NCI-H128 (cell line): Measurements from ENCODE around the gene C4orf51.

ENCODE experiments used
- DNase-seq: peaks from one replicate; lab custom pipeline; 2025; ENCODE audit not compliant: unreplicated experiment; lab: John Stamatoyannopoulos, UW

C4orf51 gene

DNA sequence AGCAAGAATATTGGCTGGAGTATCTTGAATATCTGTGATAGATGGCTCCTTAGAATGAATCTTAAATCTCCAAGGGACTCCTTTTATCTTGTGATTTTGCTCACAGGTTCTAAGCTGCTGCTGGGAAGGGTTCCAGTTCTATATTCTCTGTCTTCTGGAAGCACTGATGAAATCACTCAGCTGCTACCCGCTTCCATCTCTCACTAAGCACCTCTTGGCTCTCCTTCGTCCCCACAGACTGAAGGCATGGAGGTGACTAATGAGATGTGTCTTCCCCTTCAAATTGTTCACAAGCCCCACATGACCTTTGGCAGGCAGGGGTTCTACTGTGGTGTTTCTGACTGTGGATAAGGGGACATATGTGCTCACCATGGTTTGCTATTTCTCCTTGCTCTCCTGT, 75.9 kb downstream of the C4orf51 start:
- no peak for DNase-seq

DNA sequence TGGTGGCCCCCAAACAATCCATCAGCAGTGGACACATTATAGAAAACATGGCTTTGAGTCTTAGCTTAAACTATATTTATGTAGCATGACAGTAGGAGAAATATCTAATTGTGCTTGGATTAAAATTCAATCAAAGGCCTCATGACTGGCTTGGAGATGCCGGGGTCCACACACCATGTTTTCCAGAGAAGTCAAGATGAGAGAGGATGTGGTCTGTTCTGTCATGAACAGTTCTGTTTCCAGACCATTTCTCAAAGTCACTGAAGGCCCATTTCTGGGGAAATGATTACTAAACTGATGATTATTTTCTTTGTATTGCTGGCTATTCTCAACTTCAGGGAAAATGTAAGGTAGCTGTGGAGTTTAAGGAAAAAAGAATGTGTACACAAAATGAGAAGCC, 76.3 kb downstream of the C4orf51 start:
- DNase-seq = no peak

DNA sequence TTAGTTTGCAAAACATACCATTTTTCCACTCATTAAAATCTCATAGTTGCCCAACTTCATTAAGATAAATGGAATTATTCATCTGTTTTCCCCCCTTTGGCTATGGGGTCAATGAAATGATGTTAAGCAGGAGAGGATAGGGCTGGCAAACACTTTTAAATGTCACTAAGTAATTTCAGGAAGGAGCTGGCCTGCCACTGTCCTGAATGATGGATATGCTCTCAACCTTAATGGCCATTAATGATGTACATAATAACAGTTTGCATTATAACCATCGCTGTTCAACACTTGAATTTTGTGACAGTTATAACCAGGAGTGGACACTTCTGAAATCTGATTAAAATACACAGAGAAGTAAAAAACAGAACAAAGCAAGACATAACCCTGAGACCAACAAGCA, 77.2 kb downstream of the C4orf51 start:
- no peak for DNase-seq

DNA sequence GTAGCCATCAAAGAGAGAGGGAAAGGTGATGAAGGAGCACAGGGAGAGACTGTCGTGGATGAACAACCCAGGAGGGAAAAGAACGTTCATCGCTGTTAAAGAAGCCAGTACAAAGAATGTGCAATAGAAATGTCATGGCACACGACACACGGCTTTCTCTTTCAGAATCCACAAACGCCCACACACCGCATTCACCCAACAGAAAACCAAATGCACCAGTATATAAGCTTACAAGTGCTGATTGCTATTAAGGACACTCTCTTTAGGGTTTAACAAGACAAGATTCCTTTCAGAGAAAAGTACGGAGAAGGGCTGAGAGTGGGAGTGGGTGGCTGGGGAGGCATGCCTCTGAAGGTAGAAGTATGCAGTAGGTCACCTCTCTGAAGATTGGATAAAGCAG, 80.2 kb downstream of the C4orf51 start:
- no peak for DNase-seq

DNA sequence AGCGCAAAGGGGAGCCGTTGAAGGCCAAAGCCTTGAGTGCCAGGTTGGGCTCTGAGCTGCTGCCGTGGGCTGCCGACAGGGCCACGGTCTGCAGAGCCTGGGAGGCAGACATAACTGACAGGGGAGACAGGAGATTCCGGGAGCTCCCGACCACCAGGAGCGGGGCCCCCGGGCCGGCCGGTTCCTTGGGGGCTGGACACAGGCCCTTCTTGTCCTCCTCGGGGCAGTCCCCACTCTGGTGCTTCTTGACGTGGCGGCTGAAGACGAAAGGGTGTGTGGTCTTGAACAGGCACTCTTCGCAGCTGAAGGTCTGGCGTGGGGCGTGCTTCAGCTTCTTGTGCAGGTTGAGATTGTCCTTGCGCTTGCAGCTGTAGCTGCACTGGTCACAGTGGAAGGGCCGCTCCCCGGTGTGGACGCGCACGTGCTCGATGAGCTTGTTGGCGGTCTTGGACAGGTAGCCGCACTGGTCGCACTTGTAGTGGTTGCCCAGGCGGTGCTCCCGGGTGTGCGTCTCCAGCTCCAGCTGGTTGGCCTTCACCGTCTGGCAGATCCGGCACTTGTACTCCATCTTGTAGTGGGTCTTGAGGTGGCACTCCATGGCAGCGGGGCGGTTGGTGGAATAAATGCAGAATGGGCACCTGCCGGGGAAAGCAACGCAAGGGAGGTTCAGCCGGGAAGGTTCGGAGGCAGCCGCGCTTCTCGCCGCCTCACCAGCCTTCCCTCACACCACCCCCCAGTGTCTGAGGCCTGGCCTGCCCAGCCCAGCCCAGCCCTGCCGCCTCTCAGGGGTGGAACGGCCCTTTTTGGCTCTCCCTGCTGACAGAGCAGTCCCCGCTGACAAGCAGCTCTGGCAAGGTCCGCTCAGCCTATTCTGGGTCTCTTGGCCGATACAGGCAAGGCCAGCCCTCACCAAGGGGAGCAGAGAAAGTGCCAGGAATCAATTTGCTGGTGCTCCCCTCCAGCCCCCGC, 81.3 kb downstream of the C4orf51 start:
- no peak for DNase-seq

DNA sequence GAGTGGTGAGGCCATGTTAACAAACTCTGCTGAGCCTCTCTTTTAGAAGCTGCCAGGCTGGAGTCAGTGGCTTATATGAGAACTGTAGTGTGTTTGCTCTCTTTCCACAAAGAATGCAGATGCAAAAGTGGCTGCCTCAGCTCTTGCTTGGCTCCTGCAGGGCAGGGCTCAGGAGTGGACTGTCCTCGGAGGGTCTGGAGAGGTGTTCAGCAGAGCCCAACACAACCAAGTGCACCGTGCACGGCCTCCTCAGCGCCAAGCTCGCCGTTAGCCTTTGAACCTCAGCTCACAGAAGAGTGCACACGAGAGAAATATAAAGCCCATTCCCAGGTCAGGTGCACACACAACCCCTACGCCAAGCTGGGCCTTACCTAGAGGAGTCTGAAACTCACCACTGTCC, 82.8 kb downstream of the C4orf51 start:
- DNase-seq = no peak

DNA sequence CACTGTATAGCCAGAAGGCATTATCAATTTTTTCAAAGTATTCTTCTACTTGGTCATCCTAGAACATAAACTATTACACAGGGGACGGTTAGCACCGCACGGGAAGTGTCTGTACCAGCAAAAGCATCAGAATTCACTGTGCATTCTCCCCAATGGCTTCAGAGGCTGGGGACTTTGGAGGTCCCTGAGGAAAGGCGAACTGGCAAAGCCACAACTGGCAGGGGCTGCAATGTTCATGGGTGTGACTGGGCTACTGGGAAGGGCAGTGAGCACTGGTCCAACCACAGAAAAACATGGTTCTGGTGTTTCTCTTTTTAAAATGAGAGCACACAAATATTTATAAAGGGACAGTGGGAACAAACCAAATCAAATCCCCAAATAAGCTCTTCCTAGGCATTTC, 83.5 kb downstream of the C4orf51 start:
- no peak for DNase-seq

DNA sequence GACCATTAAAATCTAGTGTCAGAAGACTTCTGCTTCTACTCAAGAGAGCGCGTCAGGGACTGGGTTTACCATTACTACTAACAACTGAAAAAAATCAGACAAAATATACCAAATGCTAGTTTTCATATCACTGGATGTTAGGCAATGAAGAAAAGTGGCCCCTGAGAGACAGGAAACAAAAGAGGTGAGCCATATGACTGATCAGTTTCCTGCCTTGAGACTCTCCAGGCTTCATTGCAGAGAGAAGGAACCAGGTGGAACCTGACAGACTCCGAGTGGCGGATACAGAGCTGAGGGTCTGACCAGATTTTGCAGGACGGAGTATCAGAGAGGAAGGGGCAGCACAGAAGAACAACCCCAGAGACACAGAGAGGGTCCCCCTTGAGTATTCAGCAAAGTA, 86.3 kb downstream of the C4orf51 start:
- no peak for DNase-seq

DNA sequence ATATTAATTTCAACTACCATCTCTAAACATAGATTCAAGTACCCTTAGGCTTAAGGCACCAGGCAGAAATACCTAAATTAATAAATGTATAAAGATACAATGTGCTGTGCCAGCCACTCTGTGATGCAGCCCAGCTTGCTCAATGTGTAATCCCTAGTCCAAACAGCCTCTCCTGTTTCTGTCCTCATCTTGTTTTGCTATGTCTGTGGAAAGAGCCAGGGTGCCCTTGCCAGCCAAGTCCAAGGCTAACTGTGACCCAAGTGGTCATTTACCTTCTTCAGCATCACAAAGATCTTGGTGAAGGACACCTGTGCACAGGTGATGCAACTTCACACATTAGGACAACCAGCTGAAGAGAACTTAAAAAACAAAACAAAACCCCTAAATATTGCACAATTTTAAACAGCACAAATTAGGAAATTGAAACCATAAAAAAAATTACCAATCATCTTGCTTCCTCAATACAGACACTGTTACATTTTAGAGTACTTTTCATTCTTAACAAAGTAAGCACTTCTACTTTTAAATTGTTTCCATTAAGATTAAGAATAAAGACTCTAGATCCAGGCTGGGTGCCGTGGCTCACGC, 89.6 kb downstream of the C4orf51 start:
- DNase-seq = no peak

DNA sequence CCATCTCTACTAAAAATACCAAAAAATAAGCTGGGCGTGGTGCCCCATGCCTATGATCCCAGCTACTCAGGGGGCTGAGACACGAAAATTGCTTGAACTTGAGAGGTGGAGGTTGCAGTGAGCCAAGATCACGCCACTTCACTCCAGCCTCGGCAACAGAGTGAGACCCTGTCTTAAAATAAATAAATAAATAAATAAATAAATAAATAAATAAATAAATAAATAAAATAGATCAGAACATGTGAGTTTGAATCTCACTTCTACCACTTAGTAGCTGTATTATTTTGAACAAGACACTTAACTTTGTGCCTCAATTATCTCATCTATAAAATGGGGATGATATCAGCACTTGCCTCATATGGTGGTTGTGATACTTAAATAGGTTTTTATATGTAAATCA, 90.2 kb downstream of the C4orf51 start:
- no peak for DNase-seq

DNA sequence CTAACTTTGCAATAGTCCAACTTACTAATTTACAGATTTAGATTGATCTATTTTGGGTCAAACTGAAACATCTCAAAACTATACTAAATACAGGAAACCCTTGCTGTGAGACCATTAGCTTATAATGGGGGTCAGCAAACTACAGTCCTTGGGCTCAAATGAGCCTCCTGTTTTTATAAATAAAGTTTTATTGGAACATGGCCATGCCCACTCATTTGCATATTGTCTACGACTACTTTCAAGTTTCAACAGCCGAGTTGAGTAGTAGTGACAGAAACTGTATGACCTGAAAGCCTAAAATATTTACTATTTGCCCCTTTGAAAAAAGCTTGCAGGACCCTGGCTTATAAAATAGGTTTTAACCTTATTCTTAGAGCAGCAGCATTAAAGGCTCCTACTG, 92.4 kb downstream of the C4orf51 start:
- no peak for DNase-seq

DNA sequence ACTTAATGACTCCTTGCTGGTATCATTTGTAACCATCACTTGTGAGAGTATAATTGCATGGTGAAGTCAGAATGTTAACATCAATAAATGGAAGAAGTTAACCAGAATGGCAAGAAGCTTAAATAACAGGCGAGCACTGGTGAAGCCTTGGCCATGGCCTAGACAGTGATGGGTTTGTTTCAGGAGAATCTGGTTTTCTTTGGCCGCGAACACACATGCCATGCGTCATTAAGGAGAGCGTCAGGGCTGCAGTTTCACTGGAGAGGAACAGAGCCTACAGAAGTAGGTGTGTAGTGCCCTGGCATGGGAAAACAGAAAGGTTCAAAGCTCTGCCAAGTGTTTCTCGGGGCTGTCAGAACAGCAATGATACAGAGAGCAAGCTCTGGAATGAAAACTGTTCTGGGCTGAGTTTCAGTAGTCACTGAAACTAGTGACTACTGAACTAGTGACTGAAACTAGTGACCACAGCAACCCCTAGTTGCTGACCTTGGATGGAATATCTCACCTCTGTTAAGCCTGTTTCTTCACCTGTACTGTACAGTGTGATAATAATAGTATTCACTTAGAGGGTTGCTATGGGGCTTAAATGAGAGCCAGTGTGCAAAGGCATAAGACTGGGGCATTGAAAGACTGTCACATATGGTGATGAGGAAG, 93.8 kb downstream of the C4orf51 start:
- no peak for DNase-seq

DNA sequence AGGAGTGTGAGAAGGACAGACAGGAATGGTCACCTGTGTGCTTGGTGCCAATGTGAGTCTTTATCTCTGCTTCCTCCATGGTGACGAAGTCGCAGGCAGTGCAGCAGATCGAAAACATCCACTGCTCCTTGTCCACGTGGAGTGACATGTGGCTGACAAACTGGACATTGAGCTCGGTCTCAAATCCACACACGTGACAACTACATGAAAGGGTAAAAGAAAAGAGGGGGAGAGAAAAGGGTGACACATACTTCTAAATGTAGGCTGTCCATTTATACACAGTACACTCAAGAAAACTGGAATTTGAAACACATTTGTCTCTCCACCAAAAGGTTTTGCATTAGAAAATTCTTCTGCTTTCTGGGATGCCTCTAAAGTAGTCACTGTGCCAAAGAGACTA, 94.5 kb downstream of the C4orf51 start:
- no peak for DNase-seq

DNA sequence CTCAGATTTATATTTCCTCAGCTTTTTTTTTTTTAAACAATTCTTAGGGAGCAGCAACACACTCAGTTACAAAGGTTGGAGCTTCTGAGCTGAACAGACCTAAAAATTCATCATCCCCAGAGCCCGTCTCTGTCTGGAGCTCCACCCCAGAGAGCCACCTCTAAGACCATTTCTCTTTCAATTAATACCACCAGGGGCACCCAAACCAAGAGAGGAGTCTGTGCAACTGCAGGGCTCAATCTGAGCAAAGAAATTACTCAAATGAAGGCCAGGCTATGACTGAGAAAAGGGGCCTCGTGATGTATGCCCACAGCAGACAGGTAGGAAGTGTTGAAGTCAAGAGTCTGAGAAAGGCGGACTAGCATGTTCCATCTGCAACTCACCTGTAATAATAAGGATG, 95.5 kb downstream of the C4orf51 start:
- DNase-seq = no peak

DNA sequence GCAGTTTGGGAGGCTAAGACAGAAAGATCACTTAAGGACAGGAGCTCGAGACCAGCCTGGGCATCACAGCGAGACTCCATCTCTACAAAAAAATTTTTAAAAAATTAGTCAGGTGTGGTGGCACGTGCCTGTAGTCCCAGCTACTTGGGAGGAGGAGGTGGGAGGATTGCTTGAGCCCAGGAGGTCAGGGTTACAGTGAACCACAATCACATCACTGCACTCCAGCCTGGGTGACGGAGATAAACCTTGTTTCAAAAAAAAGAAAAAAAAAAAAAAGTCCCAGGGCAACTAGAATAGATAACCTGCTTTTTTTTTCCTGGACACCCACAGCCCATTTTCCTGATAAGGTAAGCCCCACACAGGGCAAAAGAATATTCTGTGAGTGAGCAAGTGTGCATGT, 96.3 kb downstream of the C4orf51 start:
- no peak for DNase-seq

DNA sequence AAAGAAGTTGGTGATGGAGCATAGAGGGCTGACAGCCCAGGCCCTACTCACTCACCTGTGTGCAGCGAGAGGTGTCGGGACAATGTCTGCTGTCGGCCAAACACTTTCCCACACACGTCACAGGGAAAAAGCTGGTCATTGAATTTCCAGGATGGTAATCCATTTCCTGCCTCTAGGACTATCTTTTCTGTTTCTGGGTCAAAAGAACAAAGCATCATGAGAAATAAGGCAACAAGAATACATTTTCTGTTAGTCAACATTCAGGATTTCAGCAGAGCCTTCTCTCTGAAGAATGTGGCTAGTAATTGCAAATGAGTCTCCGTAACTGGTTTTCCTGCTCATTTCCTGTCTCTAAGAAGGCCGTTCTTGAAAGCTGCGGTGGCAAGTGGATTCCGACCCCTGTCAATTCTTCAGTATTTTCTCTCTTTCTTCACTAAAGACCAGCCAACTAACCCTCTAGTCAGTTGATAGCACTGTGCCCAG, 99.4 kb downstream of the C4orf51 start:
- no peak for DNase-seq

DNA sequence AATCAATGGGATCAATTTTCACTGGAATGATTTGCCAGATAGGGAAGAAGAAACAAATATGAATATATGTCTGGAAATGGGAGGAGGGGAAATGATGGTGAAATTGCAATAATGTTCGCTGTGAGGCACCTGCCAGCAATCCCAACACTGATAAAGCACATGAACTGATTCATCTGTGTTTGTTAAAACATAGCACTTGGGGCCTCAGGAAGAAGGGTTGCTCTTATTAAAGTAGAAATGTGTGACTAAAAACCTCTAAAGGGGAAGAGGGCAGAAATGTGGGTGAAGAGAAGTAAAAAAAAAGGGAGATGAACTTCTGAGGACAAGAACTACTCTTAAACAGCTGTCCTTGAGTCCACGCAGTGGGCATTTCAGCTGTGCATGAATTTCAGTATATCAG, 101.4 kb downstream of the C4orf51 start:
- no peak for DNase-seq
